Activated CD8-positive, alpha-beta memory T cell treated with anti-CD3 and anti-CD28 coated beads for 48 hours (primary cell): Measurements from ENCODE around the gene TRIM15.

ENCODE experiments used
- DNase-seq, 3 experiments: peaks; one replicate each; pipeline ENCODE4 v3.0.0-alpha.2; 2020; ENCODE audit warnings: low read depth in 2 of 3, low spot score in 2 of 3

The TRIM15 gene

GRCh38 chr6:30144811-30145210, 18.5 kb upstream of the TRIM15 start:
- DNase-seq, result no peak

GRCh38 chr6:30145818-30146217, 17.5 kb upstream of the TRIM15 start:
- no peak for DNase-seq

GRCh38 chr6:30147096-30147495, 16.2 kb upstream of the TRIM15 start:
- no peak for DNase-seq

GRCh38 chr6:30149234-30149633, 14.1 kb upstream of the TRIM15 start:
- DNase-seq, result no peak

- no peak for DNase-seq
Measured at GRCh38 chr6:30149858-30150550, 13.3 kb upstream of the TRIM15 start.

GRCh38 chr6:30150671-30151395, 12.5 kb upstream of the TRIM15 start:
- DNase-seq, result no peak

GRCh38 chr6:30151580-30151979, 11.8 kb upstream of the TRIM15 start:
- no peak for DNase-seq

- no peak for DNase-seq
Measured at GRCh38 chr6:30152016-30152673, 11.2 kb upstream of the TRIM15 start.

- no peak for DNase-seq
Measured at GRCh38 chr6:30152910-30153610, 10.3 kb upstream of the TRIM15 start.

GRCh38 chr6:30154061-30154460, 9.3 kb upstream of the TRIM15 start:
- no peak for DNase-seq

GRCh38 chr6:30154709-30155519, 8.4 kb upstream of the TRIM15 start:
- no peak for DNase-seq

- DNase-seq, result no peak
Measured at GRCh38 chr6:30155520-30156261, 7.7 kb upstream of the TRIM15 start.

- DNase-seq, result no peak
Measured at GRCh38 chr6:30156262-30156599, 7.1 kb upstream of the TRIM15 start.

- DNase-seq, result no peak
Measured at GRCh38 chr6:30156774-30157173, 6.6 kb upstream of the TRIM15 start.

GRCh38 chr6:30157581-30157980, 5.8 kb upstream of the TRIM15 start:
- DNase-seq, result no peak

- no peak for DNase-seq
Measured at GRCh38 chr6:30157999-30158398, 5.3 kb upstream of the TRIM15 start.

GRCh38 chr6:30158475-30159040, 4.8 kb upstream of the TRIM15 start:
- DNase-seq, result no peak

- no peak for DNase-seq
Measured at GRCh38 chr6:30160008-30160784, 3.1 kb upstream of the TRIM15 start.
